Activated CD8-positive, alpha-beta memory T cell treated with anti-CD3 and anti-CD28 coated beads for 48 hours (primary cell): Measurements from ENCODE around the gene RGL1.
A peak's percentile ranks its signal among the peaks of the same experiment; 100 is the strongest.

Source experiments
- DNase-seq, 3 experiments: peaks; one replicate each; pipeline ENCODE4 v3.0.0-alpha.2; 2020; ENCODE audit warnings: low read depth in 2 of 3, low spot score in 2 of 3

RGL1 gene

GRCh38 chr1:183817576-183818288 lies 12.8 kb downstream of the RGL1 start:
- no peak for DNase-seq

GRCh38 chr1:183819059-183819458 lies 14.1 kb downstream of the RGL1 start:
- DNase-seq = no peak

GRCh38 chr1:183821309-183821888 lies 16.5 kb downstream of the RGL1 start:
- no peak for DNase-seq

- no peak for DNase-seq
Observed at GRCh38 chr1:183821889-183822611, 17.1 kb downstream of the RGL1 start.

GRCh38 chr1:183824291-183824690 lies 19.4 kb downstream of the RGL1 start:
- no peak for DNase-seq

GRCh38 chr1:183827801-183828200 lies 22.9 kb downstream of the RGL1 start:
- no peak for DNase-seq

GRCh38 chr1:183830389-183830788 lies 25.5 kb downstream of the RGL1 start:
- no peak for DNase-seq

GRCh38 chr1:183831311-183831710 lies 26.4 kb downstream of the RGL1 start:
- DNase-seq = no peak

- DNase-seq = no peak
Observed at GRCh38 chr1:183832459-183832858, 27.5 kb downstream of the RGL1 start.

- DNase-seq = no peak
Observed at GRCh38 chr1:183834568-183834967, 29.6 kb downstream of the RGL1 start.

- DNase-seq = no peak
Observed at GRCh38 chr1:183836598-183836997, 31.7 kb downstream of the RGL1 start.

- DNase-seq = no peak
Observed at GRCh38 chr1:183837062-183837461, 32.1 kb downstream of the RGL1 start.

- DNase-seq = no peak
Observed at GRCh38 chr1:183838221-183838620, 33.3 kb downstream of the RGL1 start.

- no peak for DNase-seq
Observed at GRCh38 chr1:183840140-183840539, 35.2 kb downstream of the RGL1 start.

GRCh38 chr1:183841550-183841949 lies 36.6 kb downstream of the RGL1 start:
- DNase-seq = no peak

- peak in 2 of 3 experiments; percentile 0 to 3 for DNase-seq
Observed at GRCh38 chr1:183841950-183842794, 37.3 kb downstream of the RGL1 start.

GRCh38 chr1:183842795-183843144 lies 37.9 kb downstream of the RGL1 start:
- no peak for DNase-seq

- no peak for DNase-seq
Observed at GRCh38 chr1:183844806-183845205, 39.9 kb downstream of the RGL1 start.

- no peak for DNase-seq
Observed at GRCh38 chr1:183845681-183846080, 40.8 kb downstream of the RGL1 start.

GRCh38 chr1:183847641-183848040 lies 42.7 kb downstream of the RGL1 start:
- no peak for DNase-seq

- DNase-seq = no peak
Observed at GRCh38 chr1:183850852-183851251, 45.9 kb downstream of the RGL1 start.

- DNase-seq = no peak
Observed at GRCh38 chr1:183859119-183859518, 54.2 kb downstream of the RGL1 start.
